8988T (cell line): Measurements from ENCODE around the gene DUS1L.
"Not testable (repeated sequence)": the region's sequence is repeated elsewhere in the genome, so short reads cannot be mapped to it uniquely, and the experiment has no call there.

Experiments
- DNase-seq: peaks from one replicate; pipeline ENCODE4 v3.0.0; 2011

DUS1L gene

DNA sequence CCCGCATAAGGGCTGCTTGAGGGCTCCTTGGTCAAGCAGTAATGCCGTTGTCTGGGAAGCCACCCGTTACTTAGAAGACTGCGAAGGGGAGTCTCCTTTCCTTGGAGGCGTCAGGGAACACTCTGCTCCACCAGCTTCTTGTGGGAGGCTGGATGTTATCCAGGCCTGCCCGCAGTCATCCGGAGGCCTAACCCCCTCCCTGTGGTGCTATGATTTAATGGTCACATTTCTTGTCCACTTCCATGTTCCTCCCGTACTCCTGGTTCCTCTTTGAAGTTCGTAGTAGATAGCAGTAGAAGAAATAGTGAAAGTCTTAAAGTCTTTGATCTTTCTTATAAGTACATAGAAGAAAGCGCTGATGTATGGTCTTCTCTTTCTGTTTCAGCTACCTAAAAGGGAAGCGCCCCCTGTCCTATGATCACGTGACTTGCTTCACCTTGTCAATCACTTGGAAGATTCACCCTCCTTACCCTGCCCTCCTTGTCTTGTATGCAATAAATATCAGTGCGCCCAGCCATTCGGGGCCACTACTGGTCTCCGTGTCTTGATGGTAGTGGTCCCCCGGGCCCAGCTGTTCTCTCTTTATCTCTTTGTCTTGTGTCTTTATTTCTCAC is 26.7 kb downstream of the DUS1L start:
- not testable (repeated sequence) for DNase-seq

DNA sequence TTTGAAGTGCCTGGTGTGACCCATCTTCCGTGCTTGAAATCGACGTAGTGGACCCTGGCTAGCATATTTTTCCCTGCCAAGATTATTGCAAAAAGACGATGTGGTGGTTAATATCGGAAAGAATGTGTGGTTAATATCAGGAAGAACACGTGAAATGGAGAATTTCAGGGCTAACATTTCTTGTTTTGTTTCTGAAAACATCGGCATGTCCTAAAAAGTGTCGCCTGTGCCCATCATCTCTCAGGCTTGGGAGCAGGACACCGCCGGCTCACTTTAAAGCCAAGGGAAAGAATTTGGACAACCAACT is 27.8 kb downstream of the DUS1L start:
- no peak for DNase-seq

DNA sequence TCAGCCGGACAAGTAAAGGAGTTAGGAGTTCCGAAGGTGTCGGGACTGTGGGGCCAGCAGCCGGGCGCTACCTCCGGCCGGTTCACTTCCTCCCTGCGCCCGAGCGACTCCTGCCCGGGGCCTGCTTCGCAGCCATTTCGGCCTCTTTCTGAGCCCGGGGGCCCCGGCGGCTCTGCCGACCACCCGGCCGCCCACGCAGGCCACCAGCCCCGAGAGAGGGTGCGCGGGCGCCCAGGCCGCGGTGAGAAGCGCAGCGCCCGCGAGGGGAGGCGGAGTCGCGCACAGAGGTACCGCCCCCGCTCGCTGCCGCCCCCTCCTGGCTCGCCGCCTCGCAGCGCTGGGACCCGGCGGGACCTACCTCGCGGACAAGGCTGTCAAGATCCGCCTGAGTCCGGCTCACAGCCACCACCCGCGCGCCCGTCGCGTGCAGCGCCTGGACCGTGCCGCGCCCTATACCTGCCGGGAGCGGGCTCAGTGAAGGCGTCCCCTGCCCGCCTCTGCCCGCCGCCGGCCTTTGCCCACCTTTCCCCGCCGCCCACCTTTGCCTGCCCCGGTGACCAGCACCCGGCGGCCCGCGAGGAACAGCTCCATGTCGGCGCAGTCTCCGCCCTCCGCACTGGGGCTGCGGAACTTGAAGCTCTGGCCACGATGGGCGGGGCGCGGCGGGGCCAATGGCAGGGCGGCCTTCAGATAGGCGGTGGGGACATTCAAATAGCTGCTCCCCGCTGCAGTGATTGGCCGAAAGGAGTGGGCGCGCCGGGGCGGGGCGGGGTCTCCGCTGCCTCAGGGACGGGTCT is 28.3 kb downstream of the DUS1L start, which contains the start of gene DCXR:
DCXR (minus strand) TSS at position 606 of the 797 bp plus-strand sequence; CDS start at position 591, 15 bp downstream.
- DNase-seq: peak; percentile 91

DNA sequence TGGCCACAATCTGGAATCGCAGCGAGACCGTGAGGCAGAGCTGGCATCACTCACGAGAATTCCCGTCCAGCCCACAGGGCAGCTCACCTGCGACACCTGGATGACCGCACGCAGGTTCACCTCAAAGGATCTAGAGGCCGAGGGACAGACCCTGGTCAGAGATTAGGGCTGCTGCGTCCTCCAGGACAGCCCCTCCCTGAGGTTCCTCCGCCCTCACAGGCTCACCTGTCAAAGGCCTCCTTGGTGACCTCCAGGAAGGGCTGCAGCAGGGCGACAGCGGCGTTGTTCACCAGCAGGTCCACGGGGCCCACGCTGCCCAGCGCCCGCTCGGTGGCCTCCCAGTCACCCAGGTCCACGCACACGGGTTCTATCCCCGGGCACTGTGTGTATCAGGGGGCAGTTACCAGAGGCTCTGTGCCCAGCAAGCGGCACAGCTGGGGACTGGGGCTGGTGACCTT is 28.9 kb downstream of the DUS1L start:
- no peak for DNase-seq

DNA sequence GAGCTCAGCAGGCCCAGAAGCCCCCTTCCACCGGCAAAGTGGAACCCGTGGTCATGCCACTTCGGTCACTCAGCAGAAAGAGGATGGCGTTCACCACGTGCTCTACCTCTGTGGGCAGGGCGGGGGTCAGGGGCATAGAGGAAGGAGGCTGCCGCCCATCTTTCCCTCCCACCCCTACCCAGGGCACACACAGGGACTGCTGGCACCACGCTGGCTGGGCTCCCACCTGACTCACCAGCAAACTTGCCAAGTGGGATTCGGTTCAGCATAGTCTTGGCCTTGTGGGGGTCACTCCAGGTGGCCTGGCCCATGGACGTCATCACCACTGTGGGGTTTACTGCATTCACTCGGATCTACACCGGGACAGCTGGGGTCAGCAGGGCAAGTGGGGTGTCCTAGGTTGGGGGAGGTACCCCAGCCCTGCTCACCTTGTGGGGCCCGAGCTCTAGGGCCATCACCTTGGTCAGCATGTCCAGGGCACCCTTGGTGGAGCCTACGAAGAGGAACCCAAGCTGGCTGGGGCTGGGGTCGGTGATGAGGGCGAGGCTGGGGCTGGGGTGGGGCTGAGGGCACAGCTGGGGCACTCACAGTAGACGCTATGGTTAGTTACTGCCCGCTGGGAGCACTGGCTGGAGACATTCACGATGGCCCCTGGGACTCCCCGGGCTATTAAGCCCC is 29.5 kb downstream of the DUS1L start:
- no peak for DNase-seq

DNA sequence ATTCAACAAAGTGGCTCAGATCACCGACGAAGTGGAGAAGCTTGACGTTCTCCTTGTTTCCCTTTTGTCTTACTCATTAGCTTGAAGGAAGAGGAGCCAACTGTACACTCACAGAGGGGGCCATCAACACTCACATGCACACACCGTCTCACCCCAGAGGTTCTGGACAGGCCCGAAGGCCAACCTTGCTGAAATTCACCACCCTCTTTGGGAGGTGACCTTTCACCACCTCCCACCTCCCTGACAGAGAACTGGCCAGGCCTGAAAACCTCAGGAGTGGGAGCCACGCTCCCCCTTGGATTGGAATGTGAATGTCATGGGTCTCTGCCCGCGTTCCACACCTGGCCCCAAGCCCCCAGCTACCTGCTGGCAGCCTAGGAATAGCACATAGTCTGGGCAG is 30.1 kb downstream of the DUS1L start:
- DNase-seq: no peak

DNA sequence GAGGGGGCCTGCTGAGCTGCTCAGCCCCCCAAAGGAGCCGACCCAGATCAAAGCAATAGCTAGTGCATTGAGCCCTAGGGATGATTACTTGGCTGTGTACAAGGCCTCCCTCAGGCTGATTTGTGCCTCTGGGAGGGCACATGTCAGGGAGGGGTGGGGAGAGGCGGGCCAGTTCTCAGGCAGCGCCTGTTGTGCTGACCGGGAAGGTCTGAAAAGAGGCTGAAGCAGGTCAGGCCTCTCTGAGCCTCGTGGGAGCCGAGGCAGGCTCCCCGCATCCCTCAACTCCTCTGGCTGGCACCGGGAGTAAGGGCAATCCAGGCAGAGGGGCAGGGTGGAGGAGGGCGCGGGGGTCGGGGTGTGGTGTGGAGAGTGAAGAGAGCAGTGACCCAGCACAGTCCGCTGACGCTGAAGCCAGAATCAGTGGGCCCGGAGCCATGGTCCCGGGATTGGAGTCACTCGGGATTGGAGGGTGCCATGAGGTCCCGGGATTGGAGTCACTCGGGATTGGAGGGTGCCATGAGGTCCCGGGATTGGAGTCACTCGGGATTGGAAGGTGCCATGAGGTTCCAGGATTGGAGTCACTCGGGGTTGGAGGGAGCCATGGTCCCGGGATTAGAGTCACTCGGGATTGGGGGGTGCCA is 31.1 kb downstream of the DUS1L start:
- no peak for DNase-seq

DNA sequence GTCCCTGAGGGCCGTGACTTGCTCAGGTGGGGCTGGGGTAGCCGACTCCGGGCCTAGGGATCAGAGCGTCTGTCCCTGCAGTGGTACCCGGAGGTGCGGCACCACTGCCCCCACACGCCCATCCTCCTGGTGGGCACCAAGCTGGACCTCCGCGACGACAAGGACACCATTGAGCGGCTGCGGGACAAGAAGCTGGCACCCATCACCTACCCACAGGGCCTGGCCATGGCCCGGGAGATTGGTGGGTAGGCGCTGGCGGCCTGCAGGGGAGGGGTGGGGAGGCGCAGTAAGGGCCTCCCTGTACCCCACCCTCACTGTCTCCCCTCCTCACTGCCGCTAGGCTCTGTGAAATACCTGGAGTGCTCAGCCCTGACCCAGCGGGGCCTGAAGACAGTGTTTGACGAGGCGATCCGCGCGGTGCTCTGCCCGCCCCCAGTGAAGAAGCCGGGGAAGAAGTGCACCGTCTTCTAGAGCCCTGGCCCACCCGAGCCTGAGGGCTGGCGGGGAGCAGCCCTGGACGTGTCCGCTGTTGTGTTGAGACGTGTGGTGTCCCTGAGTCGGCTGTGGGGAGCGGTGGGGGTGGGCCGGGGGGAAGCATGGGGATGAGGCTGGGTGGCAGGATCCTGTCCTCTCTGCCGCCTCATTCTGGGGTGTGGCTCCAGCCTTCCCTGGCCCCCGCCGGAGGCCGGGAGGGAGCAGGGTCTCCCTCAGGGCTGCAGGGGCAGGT is 32.1 kb downstream of the DUS1L start:
- DNase-seq: no peak

DNA sequence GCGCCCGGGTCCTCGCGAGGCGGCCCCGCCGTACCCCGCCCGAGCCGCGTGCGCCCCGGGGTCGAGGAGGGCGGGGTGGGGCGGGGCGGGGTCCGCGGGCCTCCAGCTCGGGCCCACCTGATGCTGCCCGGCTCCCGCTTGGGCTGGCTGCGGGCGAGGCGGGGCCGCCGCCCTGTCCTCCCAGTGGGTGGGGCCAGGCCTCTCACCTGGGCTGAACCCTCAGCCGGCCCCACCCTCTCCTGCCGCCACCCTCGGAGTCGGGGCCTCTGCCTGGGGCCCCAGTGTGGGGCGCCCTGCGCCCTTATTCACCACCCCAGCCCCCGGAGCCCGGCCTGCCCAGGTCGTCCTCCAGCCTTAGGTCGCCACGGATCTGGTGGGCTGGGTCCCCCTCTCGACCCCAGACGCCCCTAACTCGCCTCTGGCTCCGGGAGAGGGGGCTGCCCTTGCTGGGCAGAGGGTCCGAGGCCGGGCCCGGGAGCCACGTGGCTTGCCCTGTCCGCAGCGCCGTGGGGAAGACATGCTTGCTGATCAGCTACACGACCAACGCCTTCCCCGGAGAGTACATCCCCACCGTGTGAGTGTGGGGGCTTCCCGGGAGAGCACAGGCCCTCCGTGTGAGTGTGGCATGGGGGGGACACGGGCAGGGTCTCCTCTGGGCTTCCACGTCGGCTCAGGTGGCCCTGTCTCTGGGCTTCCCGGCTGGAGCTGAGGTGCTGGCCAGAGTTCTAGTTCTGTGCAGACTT is 33.5 kb downstream of the DUS1L start:
- DNase-seq: no peak

DNA sequence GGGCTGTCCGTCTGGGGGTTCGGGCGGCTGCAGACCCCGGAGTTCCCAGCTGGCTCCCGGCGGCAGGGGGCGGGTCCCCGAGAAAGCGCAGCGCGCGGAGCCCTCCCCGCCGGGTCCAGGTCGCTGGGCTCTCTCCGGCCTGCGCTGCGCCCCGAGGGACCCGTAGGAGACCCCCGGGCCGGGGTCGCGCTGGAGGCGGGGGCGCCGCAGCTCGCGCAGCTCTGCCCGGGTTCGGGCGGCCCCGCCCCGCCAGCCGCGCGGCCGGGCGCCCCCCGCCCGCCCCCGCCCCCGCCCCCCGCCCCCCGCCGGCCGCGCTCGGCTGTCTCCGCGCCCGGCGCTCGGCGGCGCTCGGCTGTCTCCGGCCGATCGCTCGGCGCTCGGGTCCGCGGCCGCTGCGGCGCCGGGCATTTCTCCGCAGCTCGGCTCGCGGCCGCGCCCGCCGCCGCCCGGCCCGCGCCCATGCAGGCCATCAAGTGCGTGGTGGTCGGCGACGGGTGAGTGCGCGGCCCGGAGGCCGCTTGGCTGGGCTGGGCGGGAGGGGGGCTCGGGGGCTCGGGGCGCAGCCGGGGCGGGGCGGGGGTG is 34.2 kb downstream of the DUS1L start, which contains the start of gene RAC3:
RAC3 (plus strand) TSS at position 376 of the 582 bp plus-strand sequence; CDS start at position 460, 84 bp downstream.
- DNase-seq: no peak

DNA sequence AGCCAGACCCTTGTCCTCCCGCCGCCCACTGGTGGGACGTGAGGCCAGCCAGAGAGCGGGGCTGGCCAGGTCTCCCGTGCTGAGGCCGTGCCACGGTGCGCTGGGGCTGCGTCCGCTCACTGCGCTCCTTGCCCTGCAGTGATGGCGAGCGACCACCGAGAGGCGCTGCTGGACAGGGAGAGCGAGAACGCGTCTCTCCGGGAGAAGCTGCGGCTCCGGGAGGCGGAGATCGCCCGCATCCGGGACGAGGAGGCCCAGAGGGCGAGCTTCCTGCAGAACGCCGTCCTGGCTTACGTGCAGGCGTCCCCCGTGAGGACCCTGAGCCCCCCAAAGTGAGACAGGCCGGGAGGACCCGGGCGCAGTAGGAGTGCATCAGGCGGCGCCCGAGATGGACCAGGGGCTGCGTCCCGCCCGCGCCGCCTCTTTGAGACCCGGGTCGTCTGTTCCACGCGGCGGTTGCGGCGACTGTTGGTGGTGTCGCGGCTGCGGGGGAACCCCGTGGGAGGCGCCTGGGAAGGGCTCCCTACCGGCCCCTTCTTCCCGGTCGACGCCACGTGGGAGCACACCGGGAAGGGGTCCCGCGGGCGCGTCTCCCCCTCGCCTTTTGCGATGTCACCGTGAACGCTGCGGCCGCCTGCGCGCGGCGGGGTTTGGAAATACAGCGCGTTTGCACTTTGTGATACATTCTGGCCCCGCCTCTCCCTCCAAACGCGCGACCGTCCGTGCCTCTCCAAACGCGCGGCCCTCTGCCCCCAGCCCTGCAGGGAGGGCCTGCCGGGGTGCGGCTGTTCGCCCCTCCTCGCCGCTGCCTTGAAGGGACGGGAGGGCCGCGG is 34.9 kb downstream of the DUS1L start:
- peak; percentile 86 for DNase-seq

DNA sequence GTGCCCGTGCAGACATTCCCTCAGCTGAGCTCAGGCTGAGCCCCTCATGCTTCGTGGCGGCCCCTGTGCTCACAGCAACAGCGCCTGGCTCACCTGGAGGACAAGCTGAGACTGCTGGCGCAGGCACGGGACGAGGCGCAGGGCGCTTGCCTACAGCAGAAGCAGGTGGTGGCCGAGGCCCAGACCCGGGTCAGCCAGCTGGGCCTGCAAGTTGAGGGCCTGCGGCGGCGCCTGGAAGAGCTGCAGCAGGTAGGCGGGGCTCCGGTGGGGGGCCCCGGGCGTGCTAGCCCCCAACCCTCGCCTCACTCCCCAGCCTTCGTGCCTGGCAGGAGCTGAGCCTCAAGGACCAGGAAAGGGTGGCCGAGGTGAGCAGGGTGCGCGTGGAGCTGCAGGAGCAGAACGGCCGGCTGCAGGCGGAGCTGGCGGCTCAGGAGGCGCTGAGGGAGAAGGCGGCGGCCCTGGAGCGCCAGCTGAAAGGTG is 35.6 kb downstream of the DUS1L start:
- DNase-seq: no peak

DNA sequence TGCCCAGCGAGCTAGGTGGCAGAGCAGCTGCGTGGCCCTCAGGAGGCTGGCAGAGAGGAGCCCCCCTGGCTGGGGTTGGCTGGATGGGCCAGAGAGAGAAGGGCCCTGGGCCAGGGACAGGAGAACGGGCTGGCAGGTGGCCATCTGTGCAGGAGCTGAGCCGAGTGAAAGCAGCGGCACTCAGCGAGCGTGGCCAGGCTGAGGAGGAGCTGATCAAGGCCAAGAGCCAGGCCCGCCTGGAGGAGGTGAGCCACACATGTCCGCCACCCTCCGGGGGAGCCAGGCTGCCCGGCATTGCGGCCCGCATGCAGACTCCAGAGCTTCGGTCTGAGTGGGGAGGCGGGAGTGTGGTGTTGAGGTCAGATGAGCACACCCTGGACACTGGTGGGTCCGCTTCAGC is 36.2 kb downstream of the DUS1L start:
- no peak for DNase-seq

DNA sequence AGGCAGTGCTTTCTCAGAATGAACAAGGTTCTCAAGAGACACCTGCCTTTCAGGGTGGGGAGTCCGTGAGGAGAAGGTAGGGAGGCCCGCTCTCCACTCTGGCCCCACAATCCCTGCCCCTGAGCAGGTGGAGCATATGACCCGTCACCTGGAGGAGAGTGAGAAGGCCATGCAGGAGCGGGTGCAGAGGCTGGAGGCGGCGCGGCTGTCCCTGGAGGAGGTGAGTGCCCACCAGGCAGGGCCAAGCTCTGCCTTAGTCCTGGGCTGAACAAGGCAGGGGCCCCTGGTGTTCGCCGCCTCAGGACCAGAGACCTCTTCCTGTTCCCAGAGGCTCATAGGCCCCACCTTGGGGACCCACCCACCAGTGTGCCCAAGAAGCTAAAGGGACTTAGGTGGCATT is 36.6 kb downstream of the DUS1L start:
- no peak for DNase-seq

DNA sequence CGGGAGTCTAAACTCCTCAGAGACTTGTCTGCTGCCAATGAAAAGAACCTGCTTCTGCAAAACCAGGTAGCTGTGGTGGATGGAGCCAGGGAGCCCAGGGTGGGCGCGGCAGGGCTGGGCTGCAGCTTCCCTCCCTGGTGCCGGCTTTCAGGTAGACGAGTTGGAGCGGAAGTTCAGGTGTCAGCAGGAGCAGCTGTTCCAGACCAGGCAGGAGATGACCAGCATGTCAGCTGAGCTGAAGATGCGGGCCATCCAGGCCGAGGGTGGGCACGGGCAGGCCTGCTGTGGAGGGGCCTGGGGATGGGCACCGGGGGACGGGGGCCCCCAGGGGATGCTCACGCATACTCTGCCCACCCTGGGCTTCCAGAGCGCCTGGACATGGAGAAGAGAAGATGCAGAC is 37.4 kb downstream of the DUS1L start:
- no peak for DNase-seq

DNA sequence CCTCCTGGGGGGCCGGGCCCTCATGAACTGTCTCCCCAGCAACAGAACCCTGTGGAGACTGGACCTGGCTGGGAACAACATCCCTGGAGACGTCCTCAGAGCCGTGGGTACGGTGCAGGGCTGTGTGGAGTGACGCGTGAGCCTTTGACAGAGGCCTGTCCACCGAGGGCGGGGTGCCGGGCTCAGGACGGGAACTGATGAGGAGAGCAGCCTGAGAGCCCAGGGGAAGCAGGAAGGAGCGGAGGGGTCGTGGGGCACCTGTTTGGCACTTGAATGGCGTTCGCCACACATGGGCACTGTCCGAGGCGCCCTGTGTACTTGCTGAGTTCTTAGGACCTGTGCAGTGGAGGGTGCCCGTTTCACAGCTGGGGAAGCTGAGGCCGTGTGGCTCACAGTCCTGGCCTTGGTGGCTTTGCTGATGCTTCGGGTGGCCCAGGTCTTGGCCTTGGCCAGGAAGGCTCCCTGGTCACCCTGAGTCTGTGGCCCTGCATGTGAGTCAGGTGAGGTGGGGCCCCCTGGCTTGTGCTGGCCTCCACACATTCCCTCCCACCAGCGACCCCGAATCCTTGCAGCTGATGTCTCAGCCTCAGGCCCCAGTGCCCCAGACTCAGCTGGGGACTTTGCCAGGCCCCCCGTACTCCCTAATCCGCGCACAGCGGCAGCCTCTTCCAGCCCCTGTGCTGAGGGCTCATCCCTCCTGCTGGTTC is 40.0 kb downstream of the DUS1L start:
- no peak for DNase-seq

DNA sequence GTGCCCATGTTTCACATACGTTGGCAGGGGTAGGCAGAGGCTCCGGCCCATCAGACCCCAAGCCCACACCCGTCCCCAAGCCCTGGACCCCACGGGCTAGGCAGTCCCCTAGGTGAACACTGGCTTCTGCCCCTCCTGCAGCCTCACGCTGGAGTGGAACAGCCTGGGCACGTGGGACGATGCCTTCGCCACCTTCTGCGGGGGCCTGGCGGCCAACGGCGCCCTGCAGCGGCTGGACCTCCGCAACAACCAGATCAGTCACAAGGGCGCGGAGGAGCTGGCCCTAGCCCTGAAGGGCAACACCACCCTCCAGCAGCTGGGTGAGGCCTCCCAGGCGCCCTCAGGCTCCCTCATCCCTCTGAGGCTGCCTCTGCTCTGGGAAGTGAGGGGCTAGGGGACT is 40.7 kb downstream of the DUS1L start:
- no peak for DNase-seq

DNA sequence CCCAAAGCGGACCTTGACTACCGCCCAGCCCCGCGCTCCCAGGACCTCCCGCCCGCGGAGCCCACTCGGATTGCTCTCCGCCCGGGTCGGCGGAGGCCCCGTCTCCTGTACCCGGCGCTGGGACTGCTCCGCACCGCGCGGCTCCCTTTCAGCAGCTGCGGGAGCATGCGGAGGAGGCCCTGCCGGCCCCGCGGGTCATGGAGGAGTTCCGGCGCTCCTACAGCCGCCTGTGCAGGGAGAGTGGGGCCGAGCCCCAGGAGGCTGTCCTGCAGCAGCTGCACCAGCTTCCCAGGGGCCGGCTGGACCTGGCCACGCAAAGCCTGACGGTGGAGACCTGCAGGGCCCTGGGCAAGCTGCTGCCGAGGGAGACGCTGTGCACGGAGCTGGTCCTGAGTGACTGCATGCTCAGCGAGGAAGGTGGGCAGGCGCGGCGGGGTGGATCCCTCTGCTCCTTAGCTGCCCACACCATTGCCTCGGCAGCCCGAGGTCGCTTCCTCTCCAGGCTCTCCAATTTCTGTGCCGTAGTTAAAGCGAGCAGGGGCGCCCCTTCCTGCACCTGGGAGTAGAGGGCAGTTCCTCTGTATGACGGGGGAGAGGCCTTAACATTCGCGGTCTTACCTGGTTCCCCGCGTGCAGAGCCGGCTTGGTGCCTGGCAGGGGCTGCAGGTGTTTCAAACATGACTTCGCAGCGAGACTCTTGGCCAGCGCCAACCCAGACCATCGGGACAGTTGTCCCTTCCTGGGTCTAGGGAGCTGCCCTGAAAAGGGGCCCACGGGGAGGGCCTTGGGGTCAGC is 42.0 kb downstream of the DUS1L start:
- DNase-seq: no peak

DNA sequence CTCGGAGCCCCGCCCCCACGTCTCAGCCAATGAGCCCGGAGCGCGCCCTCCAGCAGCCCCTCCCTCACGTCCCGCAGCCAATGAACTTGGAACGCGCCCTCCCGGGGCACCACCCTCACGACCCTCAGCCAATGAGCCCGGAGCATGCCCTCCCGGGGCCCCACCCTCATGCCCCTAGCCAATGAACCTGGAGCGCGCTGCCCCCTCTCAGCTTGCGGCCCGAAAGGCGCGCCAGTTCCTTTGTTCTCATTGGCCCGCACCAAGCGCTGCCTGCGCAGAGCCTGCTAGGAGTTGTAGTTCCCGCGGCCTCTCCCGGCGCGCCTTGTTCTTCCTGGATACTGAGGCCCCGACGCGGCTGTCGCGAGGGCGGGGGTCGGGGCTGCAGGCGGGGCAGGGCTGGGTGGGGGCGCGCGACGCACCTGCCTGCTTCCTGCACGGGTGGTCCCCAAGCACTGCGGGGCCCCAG is 42.6 kb downstream of the DUS1L start, which contains the start of gene LRRC45:
LRRC45 (plus strand) TSS at position 325 of the 466 bp plus-strand sequence. CDS start 339 bp downstream, outside the sequence.
- peak; percentile 94 for DNase-seq
